HEK293 (cell line): Measurements from ENCODE around the gene AFG1L.
A peak's percentile ranks its signal among the peaks of the same experiment; 100 is the strongest.

ENCODE experiments used
- GFI1B ChIP-seq: fragments of 450-650 bp; formaldehyde crosslinking; IDR thresholded peaks from 2 replicates; pipeline ENCODE4 v1.5.1; 2016; ENCODE audit warnings: missing biosample characterization, missing genetic modification characterization
- GLI2 ChIP-seq: fragments of 450-650 bp; formaldehyde crosslinking; IDR thresholded peaks from 2 replicates; pipeline ENCODE4; 2017; ENCODE audit warnings: missing biosample characterization, missing genetic modification characterization, low read depth, borderline replicate concordance
- MEIS1 ChIP-seq: sonication (generic); formaldehyde crosslinking; IDR thresholded peaks from 2 replicates; pipeline ENCODE4 v1.8.1; 2022; ENCODE audit warnings: missing genetic modification reagents, mild to moderate bottlenecking, borderline replicate concordance
- SP3 ChIP-seq: fragments of 450-650 bp; formaldehyde crosslinking; IDR thresholded peaks from 2 replicates; pipeline ENCODE4 v1.5.1; 2016; ENCODE audit warnings: missing biosample characterization, missing genetic modification characterization
- ZBTB49 ChIP-seq: fragments of 450-650 bp; formaldehyde crosslinking; IDR thresholded peaks from 2 replicates; pipeline ENCODE4 v1.5.1; 2016; ENCODE audit warnings: missing biosample characterization, missing genetic modification characterization, low read depth
- ZFP37 ChIP-seq: fragments of 450-650 bp; formaldehyde crosslinking; IDR thresholded peaks from 2 replicates; pipeline ENCODE4 v1.5.1; 2016; ENCODE audit warnings: missing biosample characterization, missing genetic modification characterization
- ZNF133 ChIP-seq: fragments of 450-650 bp; formaldehyde crosslinking; IDR thresholded peaks from 2 replicates; pipeline ENCODE4 v1.5.1; 2016; ENCODE audit warnings: missing biosample characterization, missing genetic modification characterization
- ZNF26 ChIP-seq: fragments of 450-650 bp; formaldehyde crosslinking; IDR thresholded peaks from 2 replicates; pipeline ENCODE4 v1.5.1; 2016; ENCODE audit warnings: missing biosample characterization, missing genetic modification characterization
- ZNF292 ChIP-seq: fragments of 450-650 bp; formaldehyde crosslinking; IDR thresholded peaks from 2 replicates; pipeline ENCODE4 v1.5.1; 2016; ENCODE audit warnings: low read depth, missing biosample characterization, missing genetic modification characterization, borderline replicate concordance
- ZNF324 ChIP-seq: fragments of 450-650 bp; formaldehyde crosslinking; IDR thresholded peaks from 2 replicates; pipeline ENCODE4 v1.5.1; 2016; ENCODE audit warnings: missing biosample characterization, missing genetic modification characterization
- ZNF501 ChIP-seq: fragments of 450-650 bp; formaldehyde crosslinking; IDR thresholded peaks from 2 replicates; pipeline ENCODE4 v1.5.1; 2016; ENCODE audit warnings: missing biosample characterization, missing genetic modification characterization
- ZNF548 ChIP-seq: fragments of 450-650 bp; formaldehyde crosslinking; IDR thresholded peaks from 2 replicates; pipeline ENCODE4 v1.5.1; 2016; ENCODE audit warnings: missing biosample characterization, missing genetic modification characterization
- ZNF558 ChIP-seq: fragments of 450-650 bp; formaldehyde crosslinking; IDR thresholded peaks from 2 replicates; pipeline ENCODE4 v1.5.1; 2016; ENCODE audit warnings: missing biosample characterization, missing genetic modification characterization
- ZNF610 ChIP-seq: fragments of 450-650 bp; formaldehyde crosslinking; IDR thresholded peaks from 2 replicates; pipeline ENCODE4 v1.5.1; 2016; ENCODE audit warnings: missing biosample characterization, missing genetic modification characterization, borderline replicate concordance
- ZNF626 ChIP-seq: fragments of 450-650 bp; sonication (Bioruptor Pico); formaldehyde crosslinking; IDR thresholded peaks from 2 replicates; pipeline ENCODE4 v1.5.1; 2018; ENCODE audit warnings: missing biosample characterization, missing genetic modification characterization, inconsistent platforms
- ZNF664 ChIP-seq: fragments of 450-650 bp; formaldehyde crosslinking; IDR thresholded peaks from 2 replicates; pipeline ENCODE4 v1.5.1; 2016; ENCODE audit warnings: missing biosample characterization, missing genetic modification characterization
- ZNF792 ChIP-seq: fragments of 450-650 bp; formaldehyde crosslinking; IDR thresholded peaks from 2 replicates; pipeline ENCODE4 v1.5.1; 2016; ENCODE audit warnings: missing biosample characterization, missing genetic modification characterization
- ZSCAN18 ChIP-seq: fragments of 450-650 bp; formaldehyde crosslinking; IDR thresholded peaks from 2 replicates; pipeline ENCODE4 v1.5.1; 2016; ENCODE audit warnings: missing biosample characterization, missing genetic modification characterization
- ZSCAN23 ChIP-seq: fragments of 450-650 bp; formaldehyde crosslinking; IDR thresholded peaks from 2 replicates; pipeline ENCODE4 v1.5.1; 2016; ENCODE audit warnings: missing biosample characterization, missing genetic modification characterization
- ZSCAN30 ChIP-seq: fragments of 450-650 bp; IDR thresholded peaks from 2 replicates; pipeline ENCODE4 v1.5.1; 2018; ENCODE audit warnings: missing biosample characterization, mild to moderate bottlenecking, missing genetic modification characterization, moderate library complexity
- TF ChIP-seq, protein P1 (sequence below): fragments of 450-650 bp; formaldehyde crosslinking; conservative IDR thresholded peaks from 2 replicates; pipeline ENCODE4 v1.5.1; 2016; ENCODE audit warnings: low read depth, missing biosample characterization, missing genetic modification characterization
- TF ChIP-seq, protein P2 (sequence below): fragments of 450-650 bp; formaldehyde crosslinking; IDR thresholded peaks from 2 replicates; pipeline ENCODE4 v1.5.1; 2016; ENCODE audit warnings: missing biosample characterization, missing genetic modification characterization

The AFG1L gene

GRCh38 chr6:108560463-108561308 lies 265.8 kb downstream of the AFG1L start, which contains the start of gene FOXO3 (continued):
- TF ChIP-seq, protein P1, sequence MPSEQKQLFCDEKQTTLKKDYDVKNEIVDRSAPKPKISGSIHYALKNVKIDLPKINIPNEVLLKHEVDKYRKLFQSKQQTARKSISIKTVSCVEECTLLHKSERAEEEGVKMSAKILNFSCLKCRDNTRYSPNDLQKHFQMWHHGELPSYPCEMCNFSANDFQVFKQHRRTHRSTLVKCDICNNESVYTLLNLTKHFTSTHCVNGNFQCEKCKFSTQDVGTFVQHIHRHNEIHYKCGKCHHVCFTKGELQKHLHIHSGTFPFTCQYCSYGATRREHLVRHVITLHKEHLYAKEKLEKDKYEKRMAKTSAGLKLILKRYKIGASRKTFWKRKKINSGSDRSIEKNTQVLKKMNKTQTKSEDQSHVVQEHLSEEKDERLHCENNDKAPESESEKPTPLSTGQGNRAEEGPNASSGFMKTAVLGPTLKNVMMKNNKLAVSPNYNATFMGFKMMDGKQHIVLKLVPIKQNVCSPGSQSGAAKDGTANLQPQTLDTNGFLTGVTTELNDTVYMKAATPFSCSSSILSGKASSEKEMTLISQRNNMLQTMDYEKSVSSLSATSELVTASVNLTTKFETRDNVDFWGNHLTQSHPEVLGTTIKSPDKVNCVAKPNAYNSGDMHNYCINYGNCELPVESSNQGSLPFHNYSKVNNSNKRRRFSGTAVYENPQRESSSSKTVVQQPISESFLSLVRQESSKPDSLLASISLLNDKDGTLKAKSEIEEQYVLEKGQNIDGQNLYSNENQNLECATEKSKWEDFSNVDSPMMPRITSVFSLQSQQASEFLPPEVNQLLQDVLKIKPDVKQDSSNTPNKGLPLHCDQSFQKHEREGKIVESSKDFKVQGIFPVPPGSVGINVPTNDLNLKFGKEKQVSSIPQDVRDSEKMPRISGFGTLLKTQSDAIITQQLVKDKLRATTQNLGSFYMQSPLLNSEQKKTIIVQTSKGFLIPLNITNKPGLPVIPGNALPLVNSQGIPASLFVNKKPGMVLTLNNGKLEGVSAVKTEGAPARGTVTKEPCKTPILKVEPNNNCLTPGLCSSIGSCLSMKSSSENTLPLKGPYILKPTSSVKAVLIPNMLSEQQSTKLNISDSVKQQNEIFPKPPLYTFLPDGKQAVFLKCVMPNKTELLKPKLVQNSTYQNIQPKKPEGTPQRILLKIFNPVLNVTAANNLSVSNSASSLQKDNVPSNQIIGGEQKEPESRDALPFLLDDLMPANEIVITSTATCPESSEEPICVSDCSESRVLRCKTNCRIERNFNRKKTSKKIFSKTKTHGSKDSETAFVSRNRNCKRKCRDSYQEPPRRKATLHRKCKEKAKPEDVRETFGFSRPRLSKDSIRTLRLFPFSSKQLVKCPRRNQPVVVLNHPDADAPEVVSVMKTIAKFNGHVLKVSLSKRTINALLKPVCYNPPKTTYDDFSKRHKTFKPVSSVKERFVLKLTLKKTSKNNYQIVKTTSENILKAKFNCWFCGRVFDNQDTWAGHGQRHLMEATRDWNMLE: no peak
- TF ChIP-seq ZSCAN30 (tag by site-specific recombination) (peak; percentile 33; the same call in 1 of the 2 replicates), ZNF610 (tag by site-specific recombination) (peak; percentile 74), SP3 (tag by site-specific recombination) (peak; percentile 65), ZNF133 (tag by site-specific recombination) (no peak), ZNF548 (tag by site-specific recombination) (no peak), ZSCAN18 (tag by site-specific recombination) (no peak; the same call in 1 of the 2 replicates), ZNF626 (no peak), ZSCAN23 (tag by site-specific recombination) (0 out of 2 replicates have a peak, but pooled peaks have one; percentile 27), GLI2 (tag by site-specific recombination) (no peak), ZNF26 (tag by site-specific recombination) (no peak), MEIS1 (no peak), ZNF501 (0 out of 2 replicates have a peak, but pooled peaks have one; percentile 47), ZNF664 (tag by site-specific recombination) (no peak), ZNF324 (tag by site-specific recombination) (no peak; the same call in 1 of the 2 replicates), ZBTB49 (no peak), ZNF292 (tag by site-specific recombination) (no peak), GFI1B (tag by site-specific recombination) (no peak), ZNF792 (no peak), ZFP37 (peak; percentile 11), ZNF558 (tag by site-specific recombination) (no peak)
- TF ChIP-seq, protein P2, sequence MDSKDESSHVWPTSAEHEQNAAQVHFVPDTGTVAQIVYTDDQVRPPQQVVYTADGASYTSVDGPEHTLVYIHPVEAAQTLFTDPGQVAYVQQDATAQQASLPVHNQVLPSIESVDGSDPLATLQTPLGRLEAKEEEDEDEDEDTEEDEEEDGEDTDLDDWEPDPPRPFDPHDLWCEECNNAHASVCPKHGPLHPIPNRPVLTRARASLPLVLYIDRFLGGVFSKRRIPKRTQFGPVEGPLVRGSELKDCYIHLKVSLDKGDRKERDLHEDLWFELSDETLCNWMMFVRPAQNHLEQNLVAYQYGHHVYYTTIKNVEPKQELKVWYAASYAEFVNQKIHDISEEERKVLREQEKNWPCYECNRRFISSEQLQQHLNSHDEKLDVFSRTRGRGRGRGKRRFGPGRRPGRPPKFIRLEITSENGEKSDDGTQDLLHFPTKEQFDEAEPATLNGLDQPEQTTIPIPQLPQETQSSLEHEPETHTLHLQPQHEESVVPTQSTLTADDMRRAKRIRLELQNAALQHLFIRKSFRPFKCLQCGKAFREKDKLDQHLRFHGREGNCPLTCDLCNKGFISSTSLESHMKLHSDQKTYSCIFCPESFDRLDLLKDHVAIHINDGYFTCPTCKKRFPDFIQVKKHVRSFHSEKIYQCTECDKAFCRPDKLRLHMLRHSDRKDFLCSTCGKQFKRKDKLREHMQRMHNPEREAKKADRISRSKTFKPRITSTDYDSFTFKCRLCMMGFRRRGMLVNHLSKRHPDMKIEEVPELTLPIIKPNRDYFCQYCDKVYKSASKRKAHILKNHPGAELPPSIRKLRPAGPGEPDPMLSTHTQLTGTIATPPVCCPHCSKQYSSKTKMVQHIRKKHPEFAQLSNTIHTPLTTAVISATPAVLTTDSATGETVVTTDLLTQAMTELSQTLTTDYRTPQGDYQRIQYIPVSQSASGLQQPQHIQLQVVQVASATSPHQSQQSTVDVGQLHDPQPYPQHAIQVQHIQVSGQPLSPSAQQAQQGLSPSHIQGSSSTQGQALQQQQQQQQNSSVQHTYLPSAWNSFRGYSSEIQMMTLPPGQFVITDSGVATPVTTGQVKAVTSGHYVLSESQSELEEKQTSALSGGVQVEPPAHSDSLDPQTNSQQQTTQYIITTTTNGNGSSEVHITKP: peak; percentile 92
